Activated CD4-positive, alpha-beta T cell treated with anti-CD3 and anti-CD28 coated beads, Interleukin-2, amount 50 U/mL, for 48 hours (primary cell): ENCODE data around the gene LIPG.
"Not testable (repeated sequence)": the region's sequence is repeated elsewhere in the genome, so short reads cannot be mapped to it uniquely, and the experiment has no call there.

Experiments used
- DNase-seq, 2 experiments: peaks; one replicate each; pipeline ENCODE4 v3.0.0-alpha.2; 2020

LIPG gene

GRCh38 chr18:49561289-49562193 is at the start of gene LIPG:
LIPG (plus strand) TSS chr18:49562057; CDS start chr18:49562309, 252 bp downstream.
- DNase-seq, result peak; percentile 42 to 57

DNA sequence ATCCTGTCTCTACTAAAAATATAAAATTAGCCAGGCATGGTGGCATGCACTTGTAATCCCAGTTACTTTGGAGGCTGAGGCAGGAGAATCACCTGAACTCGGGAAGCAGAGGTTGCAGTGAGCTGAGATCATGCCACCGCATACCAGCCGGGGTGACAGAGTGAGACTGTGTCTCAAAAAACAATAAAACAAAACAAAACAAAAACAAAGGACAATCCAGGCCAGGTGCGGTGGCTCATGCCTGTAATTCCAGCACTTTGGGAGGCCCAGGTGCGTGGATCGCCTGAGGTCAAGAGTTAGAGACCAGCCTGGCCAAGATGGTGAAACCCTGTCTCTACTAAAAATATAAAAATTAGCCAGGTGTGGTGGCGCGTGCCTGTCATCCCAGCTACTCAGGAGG is 49.0 kb upstream of the LIPG start:
- DNase-seq, result not testable (repeated sequence)

DNA sequence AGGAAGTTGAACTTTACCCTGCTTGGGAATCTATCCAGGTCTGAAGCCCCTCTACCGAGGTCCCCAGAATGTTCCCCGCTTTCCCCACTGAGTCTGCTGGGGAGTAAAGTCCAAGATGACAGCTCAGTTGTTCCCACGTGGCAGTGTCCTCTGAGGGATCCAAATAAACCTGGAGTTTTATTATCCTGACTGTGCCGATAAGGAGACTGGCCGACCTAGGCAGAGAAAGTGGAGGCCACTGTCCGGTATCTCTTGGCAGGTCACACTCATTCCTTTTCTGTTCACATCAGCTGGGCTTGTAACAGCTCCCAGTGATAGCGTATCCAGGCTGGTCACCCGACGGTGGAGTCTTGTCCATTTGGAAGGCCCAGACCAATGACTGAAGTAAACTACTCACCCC is 47.3 kb upstream of the LIPG start:
- DNase-seq, result no peak

GRCh38 chr18:49515003-49515402 is 46.9 kb upstream of the LIPG start:
- not testable (repeated sequence) for DNase-seq

DNA sequence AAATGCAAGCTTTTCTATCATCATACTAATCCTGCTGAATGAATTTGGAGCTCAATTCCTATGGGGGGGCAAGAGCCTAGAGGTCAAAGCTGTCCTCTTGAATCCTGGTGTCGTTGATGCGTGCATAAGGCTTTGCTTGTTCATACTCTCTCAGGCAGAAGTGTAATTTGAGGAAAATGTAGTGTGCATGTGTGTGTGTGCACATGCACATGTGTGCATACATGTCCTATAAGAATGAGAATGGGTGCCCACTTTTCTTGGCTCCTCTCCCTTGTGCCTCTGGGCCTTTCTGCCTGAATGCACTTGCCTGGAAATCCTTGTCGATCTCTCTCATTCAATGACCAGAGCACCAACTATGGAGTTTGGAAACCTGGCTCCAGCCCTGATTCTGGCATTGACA is 46.3 kb upstream of the LIPG start:
- no peak for DNase-seq

- DNase-seq, result no peak
Measured at GRCh38 chr18:49517483-49517882, 44.4 kb upstream of the LIPG start.

GRCh38 chr18:49519101-49519971 is 42.5 kb upstream of the LIPG start:
- DNase-seq, result no peak

GRCh38 chr18:49520661-49521145 is 41.2 kb upstream of the LIPG start:
- DNase-seq, result no peak

DNA sequence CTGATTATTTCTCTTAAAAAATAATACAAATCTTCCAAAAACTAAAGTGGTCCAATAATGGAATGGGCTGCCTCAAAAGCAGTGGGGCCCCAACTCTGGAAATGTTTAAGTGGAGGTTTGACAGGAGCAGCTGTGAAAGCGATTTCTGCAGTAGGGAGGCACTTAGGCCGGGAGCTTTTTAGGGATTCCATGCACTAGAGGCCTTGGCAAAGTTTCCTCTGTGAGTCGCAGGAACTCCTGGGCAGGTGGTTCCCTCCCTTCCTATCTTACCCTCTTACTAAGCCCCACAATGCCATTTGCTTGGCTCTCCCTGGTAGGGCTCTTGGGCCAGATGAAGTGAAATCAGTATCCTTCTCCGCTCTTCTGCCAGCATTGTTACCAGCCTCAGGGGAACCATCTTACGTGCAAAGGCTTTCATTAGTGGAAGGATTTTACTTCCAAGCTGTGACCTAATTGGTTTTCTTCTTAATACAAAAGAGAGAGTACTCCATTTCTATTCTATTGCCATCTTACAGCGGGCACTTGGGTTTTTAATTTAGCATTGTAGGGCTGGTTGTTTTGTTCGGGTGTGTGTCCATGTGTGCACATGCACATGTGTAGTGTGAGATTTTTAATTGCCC is 40.5 kb upstream of the LIPG start:
- no peak for DNase-seq

- DNase-seq, result not testable (repeated sequence)
Measured at GRCh38 chr18:49523580-49524093, 38.2 kb upstream of the LIPG start.

DNA sequence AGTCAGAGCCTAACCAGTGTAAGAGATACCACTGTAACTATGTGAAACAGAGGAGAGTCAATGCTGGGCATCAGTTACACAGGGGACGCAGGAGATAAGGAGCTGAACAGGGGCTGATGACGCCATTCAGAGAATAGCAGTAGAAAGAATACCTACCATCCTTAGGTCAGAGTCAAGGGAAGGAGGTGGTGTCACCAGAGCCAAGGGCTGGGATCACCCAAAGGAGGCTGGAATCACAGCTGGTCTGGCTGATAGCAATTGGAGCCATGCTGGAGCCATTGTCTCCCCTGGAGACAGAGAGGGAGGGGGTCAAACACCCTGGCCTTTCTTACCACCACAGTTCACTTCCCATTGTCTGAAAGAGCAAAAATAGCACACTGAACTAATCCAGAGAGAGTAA is 37.5 kb upstream of the LIPG start:
- no peak for DNase-seq

DNA sequence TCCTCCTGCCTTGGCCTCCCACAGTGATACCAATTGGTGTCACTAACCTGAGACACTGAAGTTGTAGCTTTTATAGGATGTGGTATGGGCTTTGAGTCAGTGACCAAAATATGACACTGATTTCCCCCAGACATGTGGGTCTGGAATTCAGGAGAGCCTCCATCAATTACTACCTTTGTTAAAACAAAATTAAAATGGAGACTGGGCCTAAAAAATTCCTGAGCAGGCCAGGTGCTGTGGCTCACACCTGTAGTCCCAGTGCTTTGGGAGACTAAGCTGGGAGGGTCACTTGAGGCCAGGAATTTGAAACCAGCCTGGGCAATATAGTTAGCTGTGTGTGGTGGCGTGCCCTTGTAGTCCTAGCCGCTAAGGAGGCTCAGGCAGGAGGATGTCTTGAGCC is 36.9 kb upstream of the LIPG start:
- no peak for DNase-seq

GRCh38 chr18:49525981-49526380 is 35.9 kb upstream of the LIPG start:
- DNase-seq, result no peak

DNA sequence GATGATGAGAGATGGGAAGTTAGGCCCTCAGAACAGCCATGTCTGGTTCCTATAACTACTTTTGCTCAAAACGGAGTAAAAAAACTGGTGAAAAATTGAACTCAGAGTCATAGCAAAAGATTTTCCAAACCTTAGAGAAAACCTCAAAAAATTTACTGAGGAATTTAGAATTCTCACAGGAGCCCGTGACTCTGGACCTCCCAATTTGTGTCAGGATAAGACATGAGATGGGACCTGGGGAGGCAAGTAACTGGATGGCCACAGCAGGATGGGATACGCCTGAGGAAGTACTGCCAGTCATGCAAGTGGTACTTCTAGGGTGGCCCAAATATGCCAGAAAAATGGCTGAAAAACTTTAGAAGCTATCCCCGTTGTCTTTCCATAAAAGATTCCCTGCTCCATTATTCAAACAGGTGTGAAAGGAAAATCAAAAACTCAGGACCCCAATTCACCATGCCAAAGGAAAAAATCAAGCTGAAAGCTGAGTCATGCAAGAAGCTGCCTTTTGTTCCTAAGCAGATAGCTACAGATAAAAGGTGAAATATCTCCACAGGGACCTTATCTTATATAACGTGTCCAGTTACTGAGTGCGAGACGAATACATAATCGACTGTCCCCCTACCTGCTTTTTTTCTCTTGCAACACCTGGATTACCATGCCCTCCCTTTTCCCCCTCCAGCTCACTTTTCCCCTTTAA is 34.1 kb upstream of the LIPG start:
- DNase-seq, result no peak

GRCh38 chr18:49529596-49529995 is 32.3 kb upstream of the LIPG start:
- DNase-seq, result no peak

DNA sequence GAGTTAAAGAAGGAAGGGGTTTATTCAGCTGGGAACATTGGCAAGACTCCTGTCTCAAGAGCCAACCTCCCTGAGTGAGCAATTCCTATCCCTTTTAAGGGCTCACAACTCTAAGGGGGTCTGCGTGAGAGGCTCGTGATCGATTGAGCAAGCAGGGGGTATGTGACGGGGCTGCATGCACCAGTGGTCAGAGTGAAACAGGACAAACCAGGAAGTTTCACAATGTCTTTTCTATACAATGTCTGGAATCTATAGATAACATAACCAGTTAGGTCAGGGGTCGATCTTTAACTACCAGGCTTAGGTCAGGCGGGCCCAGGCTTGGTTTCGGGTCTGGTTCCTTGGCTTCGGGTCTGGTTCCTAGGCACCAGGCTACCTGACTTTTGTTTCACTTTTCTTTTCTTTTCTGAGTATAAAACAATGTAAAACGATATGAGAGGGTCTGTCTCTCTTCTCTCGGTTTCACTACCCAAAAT is 30.1 kb upstream of the LIPG start:
- no peak for DNase-seq

- DNase-seq, result no peak
Measured at GRCh38 chr18:49534846-49535601, 26.8 kb upstream of the LIPG start.

DNA sequence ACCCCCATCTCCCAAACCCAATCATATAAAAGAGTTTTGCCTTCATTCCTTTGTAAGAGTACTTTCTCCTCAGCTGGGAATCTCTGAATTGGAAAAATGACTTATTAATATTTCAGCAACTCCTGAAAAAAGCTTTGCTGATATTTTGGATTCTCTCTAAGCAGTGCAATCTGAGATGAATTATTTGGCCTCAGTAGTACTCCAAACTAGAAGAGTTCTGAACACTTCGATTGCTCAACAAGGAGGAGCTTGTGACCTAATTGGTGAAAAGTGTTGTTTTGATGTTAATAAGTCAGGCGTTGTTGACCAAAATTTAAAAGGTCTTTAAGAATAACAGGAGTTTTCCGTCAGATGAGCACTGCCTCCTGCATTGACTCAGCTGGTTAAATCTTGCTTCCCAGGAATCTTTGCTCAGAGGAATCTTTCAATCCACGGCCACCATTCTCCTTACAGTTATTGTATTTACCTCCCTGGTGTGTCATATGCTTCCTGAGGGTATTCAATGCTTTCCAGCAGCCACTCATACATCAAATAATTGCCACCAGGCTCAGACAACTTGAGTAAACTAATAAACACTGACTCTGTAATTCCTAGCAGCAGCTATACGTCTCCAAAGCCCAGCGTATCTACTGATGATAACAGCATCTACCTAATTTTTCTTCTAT is 24.5 kb upstream of the LIPG start:
- no peak for DNase-seq

GRCh38 chr18:49544362-49544761 is 17.5 kb upstream of the LIPG start:
- no peak for DNase-seq

DNA sequence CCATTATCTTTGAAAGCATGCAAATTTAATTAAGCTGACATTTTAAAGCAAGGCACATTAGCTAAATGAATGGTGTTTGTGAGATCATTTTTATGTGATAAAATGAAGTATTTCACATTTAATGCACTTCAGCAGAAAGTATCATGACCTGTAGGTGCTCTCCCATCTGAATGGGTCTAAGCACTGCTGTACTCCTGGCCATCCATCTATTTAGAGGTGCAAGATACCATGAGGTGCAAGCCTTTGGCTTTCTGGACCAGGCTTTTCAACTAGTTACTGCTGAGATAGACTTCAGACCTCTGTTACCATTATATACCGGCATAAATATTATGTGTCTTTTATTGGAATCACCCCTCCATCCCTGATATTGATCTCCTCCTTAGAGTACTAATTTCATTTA is 15.6 kb upstream of the LIPG start:
- DNase-seq, result no peak
